HPDE6-E6E7 (cell line): ENCODE results near the gene PRUNE2.
"Not testable (repeated sequence)": the region's sequence is repeated elsewhere in the genome, so short reads cannot be mapped to it uniquely, and the experiment has no call there.

Source experiments
- DNase-seq: peaks from one replicate; pipeline ENCODE4 v3.0.0; 2011; ENCODE audit warnings: missing footprints; ENCODE audit errors: extremely low spot score

PRUNE2 gene, protein sequence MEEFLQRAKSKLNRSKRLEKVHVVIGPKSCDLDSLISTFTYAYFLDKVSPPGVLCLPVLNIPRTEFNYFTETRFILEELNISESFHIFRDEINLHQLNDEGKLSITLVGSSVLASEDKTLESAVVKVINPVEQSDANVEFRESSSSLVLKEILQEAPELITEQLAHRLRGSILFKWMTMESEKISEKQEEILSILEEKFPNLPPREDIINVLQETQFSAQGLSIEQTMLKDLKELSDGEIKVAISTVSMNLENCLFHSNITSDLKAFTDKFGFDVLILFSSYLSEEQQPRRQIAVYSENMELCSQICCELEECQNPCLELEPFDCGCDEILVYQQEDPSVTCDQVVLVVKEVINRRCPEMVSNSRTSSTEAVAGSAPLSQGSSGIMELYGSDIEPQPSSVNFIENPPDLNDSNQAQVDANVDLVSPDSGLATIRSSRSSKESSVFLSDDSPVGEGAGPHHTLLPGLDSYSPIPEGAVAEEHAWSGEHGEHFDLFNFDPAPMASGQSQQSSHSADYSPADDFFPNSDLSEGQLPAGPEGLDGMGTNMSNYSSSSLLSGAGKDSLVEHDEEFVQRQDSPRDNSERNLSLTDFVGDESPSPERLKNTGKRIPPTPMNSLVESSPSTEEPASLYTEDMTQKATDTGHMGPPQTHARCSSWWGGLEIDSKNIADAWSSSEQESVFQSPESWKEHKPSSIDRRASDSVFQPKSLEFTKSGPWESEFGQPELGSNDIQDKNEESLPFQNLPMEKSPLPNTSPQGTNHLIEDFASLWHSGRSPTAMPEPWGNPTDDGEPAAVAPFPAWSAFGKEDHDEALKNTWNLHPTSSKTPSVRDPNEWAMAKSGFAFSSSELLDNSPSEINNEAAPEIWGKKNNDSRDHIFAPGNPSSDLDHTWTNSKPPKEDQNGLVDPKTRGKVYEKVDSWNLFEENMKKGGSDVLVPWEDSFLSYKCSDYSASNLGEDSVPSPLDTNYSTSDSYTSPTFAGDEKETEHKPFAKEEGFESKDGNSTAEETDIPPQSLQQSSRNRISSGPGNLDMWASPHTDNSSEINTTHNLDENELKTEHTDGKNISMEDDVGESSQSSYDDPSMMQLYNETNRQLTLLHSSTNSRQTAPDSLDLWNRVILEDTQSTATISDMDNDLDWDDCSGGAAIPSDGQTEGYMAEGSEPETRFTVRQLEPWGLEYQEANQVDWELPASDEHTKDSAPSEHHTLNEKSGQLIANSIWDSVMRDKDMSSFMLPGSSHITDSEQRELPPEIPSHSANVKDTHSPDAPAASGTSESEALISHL (N-terminal part only)

DNA sequence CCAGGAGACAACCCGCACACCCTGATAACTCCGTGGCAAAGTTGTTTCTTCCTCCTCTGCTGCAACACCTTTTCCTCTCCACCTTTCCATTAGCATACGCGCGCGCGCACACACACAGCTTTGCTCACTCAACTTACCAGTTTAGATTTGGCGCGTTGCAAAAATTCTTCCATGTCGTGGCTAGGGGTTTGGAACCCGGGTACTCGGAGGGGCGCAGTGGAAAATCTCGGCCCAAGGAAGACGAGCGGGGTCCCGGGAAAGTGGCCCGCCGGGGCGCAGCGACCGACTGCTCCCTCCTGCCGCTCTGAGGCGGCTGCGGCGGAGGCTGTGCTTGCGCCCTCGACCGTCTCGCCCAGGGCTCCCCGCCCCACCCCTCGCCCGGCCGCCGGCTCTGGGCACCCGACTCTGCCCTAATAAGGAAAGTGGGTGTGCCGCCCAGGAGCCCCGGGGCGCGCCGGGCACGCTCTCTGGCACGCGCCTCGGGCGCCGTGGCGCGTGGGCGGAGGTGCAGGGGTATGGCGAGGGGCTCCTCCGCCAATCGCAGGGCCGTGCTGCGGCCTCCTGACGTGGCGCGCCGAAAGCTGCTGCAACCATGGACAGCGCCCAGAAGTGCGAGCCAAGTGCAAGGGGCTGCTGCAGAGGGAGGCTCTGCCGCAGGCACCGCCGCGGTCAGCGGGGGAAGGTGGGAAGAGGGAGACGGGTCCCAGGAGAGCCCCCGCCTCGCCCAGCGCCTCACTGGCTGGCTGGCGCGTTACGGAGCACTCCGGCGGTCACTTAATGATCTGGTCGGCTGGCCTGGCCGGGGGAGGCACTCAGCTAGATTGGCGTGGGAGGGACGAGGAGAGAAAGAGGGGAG is at the start of gene PRUNE2:
TSS of gene PRUNE2 (minus strand) at position 324 of the 856 bp plus-strand sequence. CDS start at position 173, 151 bp downstream.
- DNase-seq, result peak; percentile 2

DNA sequence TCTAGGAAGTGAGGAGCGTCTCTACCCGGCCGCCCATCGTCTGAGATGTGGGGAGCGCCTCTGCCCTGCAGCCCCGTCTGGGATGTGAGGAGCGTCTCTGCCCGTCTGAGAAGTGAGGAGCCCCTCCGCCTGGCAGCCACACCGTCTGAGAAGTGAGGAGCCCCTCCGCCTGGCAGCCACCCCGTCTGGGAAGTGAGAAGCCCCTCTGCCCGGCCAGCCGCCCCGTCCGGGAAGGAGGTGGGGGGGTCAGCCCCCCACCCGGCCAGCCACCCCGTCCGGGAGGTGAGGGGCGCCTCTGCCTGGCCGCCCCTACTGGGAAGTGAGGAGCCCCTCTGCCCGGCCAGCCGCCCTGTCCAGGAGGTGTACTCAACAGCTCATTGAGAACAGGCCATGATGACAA is 49.5 kb upstream of the PRUNE2 start:
- DNase-seq, result not testable (repeated sequence)

GRCh38 chr9:76949865-76950264 is 44.0 kb upstream of the PRUNE2 start:
- no peak for DNase-seq

DNA sequence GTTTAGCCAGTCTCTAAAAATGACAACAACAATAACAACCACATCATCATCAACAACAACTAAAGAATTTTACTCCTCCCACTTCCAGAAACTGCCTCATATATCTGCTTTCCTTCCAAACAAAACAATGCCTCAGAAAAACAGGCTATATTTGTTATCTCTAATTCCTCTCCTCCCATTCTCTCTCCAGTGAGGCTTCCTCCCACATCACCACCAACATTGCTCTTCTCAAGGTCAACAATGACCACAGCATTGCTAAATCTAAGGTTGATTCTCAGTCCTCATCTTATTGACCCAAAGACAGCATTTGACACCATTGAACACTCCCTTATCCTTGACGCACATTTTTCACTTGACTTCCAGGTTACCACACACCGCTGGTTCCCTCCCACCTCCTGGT is 38.1 kb upstream of the PRUNE2 start:
- no peak for DNase-seq

GRCh38 chr9:76943054-76943453 is 37.1 kb upstream of the PRUNE2 start:
- DNase-seq, result no peak

DNA sequence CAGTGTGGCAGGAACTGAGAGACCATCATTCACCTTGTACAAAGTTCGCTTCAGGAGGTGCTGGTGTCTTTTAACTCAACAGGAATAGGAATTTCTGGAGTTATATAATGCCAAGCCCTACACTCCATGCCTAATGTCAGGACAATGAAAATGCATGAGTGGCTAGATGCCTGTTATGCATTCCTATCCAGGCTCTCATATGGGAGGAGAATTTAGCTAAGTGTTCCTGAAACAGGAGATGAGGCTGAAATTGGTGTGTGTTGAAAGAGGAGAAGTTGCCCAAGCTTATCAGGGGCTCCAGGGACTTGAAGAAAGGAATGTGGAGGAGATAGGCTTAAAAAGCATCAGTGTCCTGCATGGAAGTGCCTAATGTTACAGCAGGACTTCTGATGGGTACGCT is 26.8 kb upstream of the PRUNE2 start:
- no peak for DNase-seq

- DNase-seq, result no peak
These were observed 26.4 kb upstream of the PRUNE2 start for GRCh38 chr9:76932265-76932664.

DNA sequence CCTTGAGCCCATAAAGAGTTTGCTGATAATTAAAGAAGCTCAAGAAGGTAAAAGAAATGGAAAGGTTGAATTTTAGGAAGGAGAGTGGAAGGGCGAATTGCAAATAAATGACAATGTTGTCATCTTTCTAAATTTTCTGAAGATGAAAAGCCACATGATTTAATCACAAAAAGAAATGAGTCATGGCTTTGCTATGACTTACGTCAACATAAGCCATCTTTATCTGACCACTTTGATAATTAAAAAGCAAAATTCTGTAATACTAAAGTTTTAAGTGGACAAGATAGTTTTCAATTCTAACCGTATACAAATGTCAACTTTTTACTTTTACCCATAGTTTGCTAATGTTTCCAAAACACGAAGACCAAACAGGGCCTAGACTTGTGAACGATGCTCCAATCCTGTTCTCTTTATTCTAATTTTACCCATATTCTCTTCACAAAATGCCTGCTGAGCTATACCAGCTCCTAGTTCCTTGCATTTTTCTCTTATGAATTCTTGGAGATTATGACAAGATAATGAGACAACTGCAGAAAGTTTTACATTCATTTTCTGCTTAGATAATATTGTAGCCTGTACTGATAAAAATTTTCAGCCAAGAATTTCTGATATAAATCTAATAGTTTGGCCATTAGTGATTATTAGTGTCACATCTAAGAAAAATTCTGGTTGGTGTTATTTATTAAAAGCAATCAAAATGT is 21.8 kb upstream of the PRUNE2 start:
- DNase-seq, result no peak

- no peak for DNase-seq
These were observed 20.9 kb upstream of the PRUNE2 start for GRCh38 chr9:76926846-76927245.

- DNase-seq, result no peak
These were observed 20.4 kb upstream of the PRUNE2 start for GRCh38 chr9:76926324-76926741.

GRCh38 chr9:76921165-76921564 is 15.3 kb upstream of the PRUNE2 start:
- no peak for DNase-seq

DNA sequence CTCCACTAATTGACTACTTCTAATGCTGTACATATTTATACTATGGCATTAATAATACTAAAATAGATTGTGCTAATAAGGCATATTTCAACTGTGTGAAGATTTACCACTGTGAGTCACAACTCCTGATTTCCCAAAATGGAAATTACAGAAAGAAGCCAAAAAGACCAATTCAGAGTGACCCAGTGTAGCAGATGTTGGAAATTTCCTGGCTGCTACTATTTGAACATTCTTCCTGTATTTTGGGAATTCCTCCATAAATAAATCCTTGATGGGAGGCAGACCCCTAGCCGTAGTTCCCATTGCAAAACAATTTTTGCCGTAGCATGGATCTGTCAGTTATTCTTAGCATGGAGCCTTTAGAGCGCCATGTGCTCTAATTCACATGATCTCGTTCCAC is 11.4 kb upstream of the PRUNE2 start:
- DNase-seq, result no peak

DNA sequence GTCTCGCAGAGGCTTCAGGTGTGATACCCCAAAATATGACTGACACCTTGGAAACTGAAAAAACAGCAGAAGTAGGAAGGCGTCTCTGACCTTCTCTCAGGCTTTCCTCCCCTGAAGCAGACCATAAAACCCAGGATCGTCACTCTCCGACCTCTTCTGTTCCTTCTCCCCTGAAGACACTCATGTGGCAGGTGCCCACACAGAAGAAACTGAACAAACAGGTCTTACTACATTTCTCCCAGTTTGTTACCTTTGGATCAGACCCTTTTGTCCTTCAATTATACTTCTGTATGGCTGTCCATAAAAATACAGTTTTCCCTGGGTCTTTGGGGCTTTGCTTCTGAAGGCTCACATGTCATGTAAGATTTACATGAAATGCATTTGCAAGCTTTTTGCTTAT is 10.3 kb upstream of the PRUNE2 start:
- no peak for DNase-seq

- no peak for DNase-seq
These were observed 7.6 kb upstream of the PRUNE2 start for GRCh38 chr9:76913467-76913866.

- DNase-seq, result peak; percentile 13
These were observed 6.8 kb upstream of the PRUNE2 start for GRCh38 chr9:76912636-76913275.

- DNase-seq, result no peak
These were observed 6.1 kb upstream of the PRUNE2 start for GRCh38 chr9:76911971-76912370.

DNA sequence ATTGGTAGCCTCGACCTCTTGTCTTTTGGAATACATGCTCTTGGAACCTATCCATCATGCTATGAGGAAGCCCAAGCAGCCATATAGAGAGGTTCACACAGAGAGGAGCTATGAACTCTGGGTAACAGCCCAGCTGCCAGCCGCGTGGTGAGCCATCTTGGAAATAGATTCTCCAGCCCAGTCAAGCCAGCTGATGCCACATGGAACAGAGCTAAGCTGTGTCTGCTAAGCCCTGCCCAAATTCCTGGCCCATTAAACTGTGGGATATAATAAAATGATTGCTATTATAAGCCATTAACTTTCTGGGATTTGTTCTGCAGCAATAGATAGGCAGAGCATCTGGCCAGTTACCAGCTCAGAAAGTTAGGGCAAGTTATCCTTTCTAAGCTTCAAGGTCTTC is 4.9 kb upstream of the PRUNE2 start:
- no peak for DNase-seq

- DNase-seq, result no peak
These were observed 697 bp upstream of the PRUNE2 start for GRCh38 chr9:76906647-76906975.

DNA sequence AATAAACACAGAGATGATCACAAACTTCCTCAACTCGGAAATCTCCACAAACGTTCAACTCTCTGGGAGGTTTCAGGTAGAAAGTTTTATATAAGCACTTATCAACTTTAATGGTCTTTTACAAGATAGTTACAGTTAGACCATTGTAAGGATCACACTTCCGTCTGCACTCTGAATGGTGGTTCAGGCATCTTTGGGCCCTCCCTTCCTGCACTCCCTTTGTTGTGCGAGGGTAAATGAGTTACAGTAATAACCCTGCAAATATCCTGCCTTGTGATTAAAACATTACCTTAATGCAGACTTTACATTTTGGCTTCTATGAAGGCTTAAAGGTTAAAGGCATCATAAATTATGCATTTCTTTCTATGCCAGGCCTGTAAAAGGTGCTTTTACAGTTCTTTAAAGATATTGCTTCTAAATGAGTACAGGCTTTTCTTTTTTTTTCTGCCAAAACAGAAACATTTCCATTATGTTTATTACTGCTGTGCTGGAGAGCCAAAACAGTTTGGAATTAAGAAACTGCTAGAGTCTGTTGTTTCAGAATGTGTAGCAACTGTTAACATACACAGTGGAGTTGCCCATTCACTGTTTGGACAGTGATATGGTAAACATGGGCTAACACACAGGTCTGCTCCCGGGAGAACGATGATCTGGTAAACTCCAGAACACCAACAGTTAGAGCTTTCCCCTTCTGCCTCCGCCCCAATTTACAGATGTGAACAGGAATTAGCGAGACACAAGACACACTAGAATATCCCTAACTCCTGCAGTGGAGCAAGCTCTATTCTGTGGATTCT is 1.1 kb downstream of the PRUNE2 start:
- no peak for DNase-seq
